Inflammatory macrophage (primary cell): Measurements from ENCODE around the gene RDH13.
A peak's percentile ranks its signal among the peaks of the same experiment; 100 is the strongest.

Experiments used
- DNase-seq, 2 donors: peaks; one replicate each; pipeline ENCODE4 v3.0.0-alpha.2; 2020 to 2022

The RDH13 gene

GRCh38 chr19:55091126-55091910 is 28.4 kb upstream of the RDH13 start:
- no peak for DNase-seq

GRCh38 chr19:55090564-55090963 is 27.6 kb upstream of the RDH13 start:
- DNase-seq = no peak

- no peak for DNase-seq
Measured at GRCh38 chr19:55089342-55089944, 26.5 kb upstream of the RDH13 start.

GRCh38 chr19:55088543-55089341 is 25.8 kb upstream of the RDH13 start:
- DNase-seq = peak; percentile 58 to 73

- DNase-seq = no peak
Measured at GRCh38 chr19:55088021-55088451, 25.1 kb upstream of the RDH13 start.

GRCh38 chr19:55087542-55087901 is 24.6 kb upstream of the RDH13 start:
- peak; percentile 36 to 66 for DNase-seq

- DNase-seq = peak; percentile 47 to 67
Measured at GRCh38 chr19:55086730-55087541, 24.0 kb upstream of the RDH13 start.

GRCh38 chr19:55085923-55086715 is 23.2 kb upstream of the RDH13 start:
- no peak for DNase-seq

GRCh38 chr19:55084416-55084815 is 21.5 kb upstream of the RDH13 start:
- DNase-seq = no peak

GRCh38 chr19:55083004-55083850 is 20.3 kb upstream of the RDH13 start:
- peak in 1 of 2 donors; percentile 22 for DNase-seq

GRCh38 chr19:55082020-55082851 is 19.3 kb upstream of the RDH13 start:
- DNase-seq = peak; percentile 45 to 54

- DNase-seq = no peak
Measured at GRCh38 chr19:55081770-55082019, 18.7 kb upstream of the RDH13 start.

GRCh38 chr19:55080968-55081769 is 18.2 kb upstream of the RDH13 start:
- peak; percentile 84 to 85 for DNase-seq

GRCh38 chr19:55080121-55080967 is 17.4 kb upstream of the RDH13 start:
- peak; percentile 79 to 84 for DNase-seq

GRCh38 chr19:55079400-55080038 is 16.6 kb upstream of the RDH13 start:
- no peak for DNase-seq

- DNase-seq = no peak
Measured at GRCh38 chr19:55078996-55079395, 16.0 kb upstream of the RDH13 start.

GRCh38 chr19:55077106-55077505 is 14.2 kb upstream of the RDH13 start:
- DNase-seq = no peak

- DNase-seq = no peak
Measured at GRCh38 chr19:55076321-55076720, 13.4 kb upstream of the RDH13 start.
